PC-3 (cell line): Measurements from ENCODE around the gene GRK3. TPM values are rescaled to one million over a fixed set of nuclear protein-coding genes. Genes with fewer than 3 reads are reported as not detected.

ENCODE experiments used
- ATAC-seq: fragments of 200-7000 bp; cut with Tn5 transposase; 2 replicates; pipeline ENCODE4 v1.9.1; 2020; ENCODE audit warnings: mild to moderate bottlenecking, moderate library complexity
- BruUV-seq: library from RNA; stranded (reverse); fragments of 400-500 nt; replicated peaks from 2 replicates; lab custom pipeline; 2021; lab: Mats Ljungman, UMichigan
- CTCF ChIA-PET: fragments of 300-600 bp; sonication (Branson Sonifier 250); formaldehyde crosslinking; loops from one replicate; lab custom pipeline; 2022; ENCODE audit warnings: antibody characterized with exemption; lab: Charles Lee
- POLR2A ChIA-PET: fragments of 300-600 bp; sonication (Branson Sonifier 250); formaldehyde crosslinking; loops from one replicate; lab custom pipeline; 2022; ENCODE audit warnings: antibody characterized with exemption; ENCODE audit not compliant: unreplicated experiment; lab: Charles Lee
- DNase-seq: peaks from one replicate; pipeline ENCODE4 v3.0.0-alpha.2; 2015
- H2AFZ ChIP-seq: fragments of 300-600 bp; sonication (generic); 2 replicates; pipeline ENCODE4 v1.6.0; 2016; ENCODE audit warnings: antibody characterized with exemption, low read length
- H3F3A ChIP-seq: fragments of 300-600 bp; sonication (generic); one replicate; pipeline ENCODE4 v1.6.0; 2017; ENCODE audit warnings: antibody characterized with exemption, low read length, control low read depth, mild to moderate bottlenecking; ENCODE audit not compliant: unreplicated experiment
- H3K27ac ChIP-seq: fragments of 300-600 bp; sonication (generic); 2 replicates; pipeline ENCODE4 v1.5.1; 2016; ENCODE audit warnings: mild to moderate bottlenecking, low read length
- H3K27me3 ChIP-seq: fragments of 300-600 bp; sonication (generic); 2 replicates; pipeline ENCODE4 v1.6.1; 2016; ENCODE audit warnings: low read length, mixed read lengths
- H3K36me3 ChIP-seq: fragments of 300-600 bp; sonication (generic); 2 replicates; pipeline ENCODE4 v1.6.1; 2016; ENCODE audit warnings: low read depth, mixed run types, low read length, mixed read lengths
- H3K4me1 ChIP-seq: fragments of 300-600 bp; sonication (generic); 2 replicates; pipeline ENCODE4 v1.5.1; 2016; ENCODE audit warnings: low read length; ENCODE audit not compliant: insufficient read depth
- H3K4me2 ChIP-seq: fragments of 300-600 bp; sonication (generic); 2 replicates; pipeline ENCODE4 v1.6.0; 2016; ENCODE audit warnings: low read length
- H3K4me3 ChIP-seq: fragments of 300-600 bp; sonication (generic); 2 replicates; pipeline ENCODE4 v1.5.1; 2016; ENCODE audit warnings: mild to moderate bottlenecking, low read length, mixed read lengths
- H3K79me2 ChIP-seq: fragments of 300-600 bp; sonication (generic); 2 replicates; pipeline ENCODE4 v1.6.1; 2017; ENCODE audit warnings: low read length, mixed read lengths
- H3K9ac ChIP-seq: fragments of 300-600 bp; sonication (generic); 2 replicates; pipeline ENCODE4 v1.6.0; 2016; ENCODE audit warnings: mild to moderate bottlenecking, low read length
- H3K9me2 ChIP-seq: fragments of 300-600 bp; sonication (generic); replicated peaks from 2 replicates; pipeline ENCODE4 v1.6.1; 2016; ENCODE audit warnings: mixed run types, low read length, mixed read lengths
- H3K9me3 ChIP-seq: fragments of 300-600 bp; sonication (generic); 2 replicates; pipeline ENCODE4 v1.6.1; 2016; ENCODE audit warnings: low read length, mixed read lengths
- H4K20me1 ChIP-seq: fragments of 300-600 bp; sonication (generic); 2 replicates; pipeline ENCODE4 v1.6.1; 2016; ENCODE audit warnings: low read length, mixed read lengths
- EZH2 ChIP-seq: fragments of 300-600 bp; sonication (generic); IDR thresholded peaks from one replicate; pipeline ENCODE4 v1.6.1; 2017; ENCODE audit warnings: antibody characterized with exemption, mild to moderate bottlenecking, low read length; ENCODE audit not compliant: unreplicated experiment
- EZH2phosphoT487 ChIP-seq: fragments of 300-600 bp; sonication (generic); IDR thresholded peaks from 2 replicates; pipeline ENCODE4 v1.6.1; 2018; ENCODE audit warnings: mild to moderate bottlenecking, antibody characterized with exemption, low read length, borderline replicate concordance
- intact Hi-C: fragments of 100-400 bp; cut with micrococcal nuclease; formaldehyde crosslinking; loops from 2 replicates; pipeline ENCODE4 v1.9.0; 2023
- total RNA-seq: library from RNA; depleted of rRNA; stranded (reverse); fragments of >200 nt; gene quantifications from 2 replicates; pipeline ENCODE4 v1.2.3, GENCODE V29; 2014
- TF ChIP-seq, protein P1 (sequence below): fragments of 300-600 bp; sonication (generic); conservative IDR thresholded peaks from 2 replicates; pipeline ENCODE4 v1.5.1; 2017; ENCODE audit warnings: antibody characterized with exemption, low read depth, mild to moderate bottlenecking, low read length

GRK3 gene
- total RNA-seq, 1 experiment from 2014 or later, result under 0.01 TPM

- DNase-seq, result no peak
- no TSS peak for BruUV-seq
- CTCF ChIA-PET, result no interaction called here
- Histone ChIP-seq H4K20me1 (no peaks in the 10 kb centered on the region), H3K27ac (no peak overlapping the region), H3K4me1 (no peaks in the 10 kb centered on the region), H3K79me2 (no peaks in the 10 kb centered on the region), H3K27me3 (no peaks in the 10 kb centered on the region), H3K36me3 (no peaks in the 10 kb centered on the region), H3K4me2 (no peak overlapping the region), H3K9me2 (no peaks in the 10 kb centered on the region), H3F3A (no peaks in the 10 kb centered on the region), H3K9ac (no peak overlapping the region), H3K9me3 (no peaks in the 10 kb centered on the region), H3K4me3 (no peak overlapping the region), H2AFZ (no peak overlapping the region)
- no peak for ATAC-seq
- POLR2A ChIA-PET, result no interaction called here
- intact Hi-C loops, result no loop called here
- TF ChIP-seq, protein P1, sequence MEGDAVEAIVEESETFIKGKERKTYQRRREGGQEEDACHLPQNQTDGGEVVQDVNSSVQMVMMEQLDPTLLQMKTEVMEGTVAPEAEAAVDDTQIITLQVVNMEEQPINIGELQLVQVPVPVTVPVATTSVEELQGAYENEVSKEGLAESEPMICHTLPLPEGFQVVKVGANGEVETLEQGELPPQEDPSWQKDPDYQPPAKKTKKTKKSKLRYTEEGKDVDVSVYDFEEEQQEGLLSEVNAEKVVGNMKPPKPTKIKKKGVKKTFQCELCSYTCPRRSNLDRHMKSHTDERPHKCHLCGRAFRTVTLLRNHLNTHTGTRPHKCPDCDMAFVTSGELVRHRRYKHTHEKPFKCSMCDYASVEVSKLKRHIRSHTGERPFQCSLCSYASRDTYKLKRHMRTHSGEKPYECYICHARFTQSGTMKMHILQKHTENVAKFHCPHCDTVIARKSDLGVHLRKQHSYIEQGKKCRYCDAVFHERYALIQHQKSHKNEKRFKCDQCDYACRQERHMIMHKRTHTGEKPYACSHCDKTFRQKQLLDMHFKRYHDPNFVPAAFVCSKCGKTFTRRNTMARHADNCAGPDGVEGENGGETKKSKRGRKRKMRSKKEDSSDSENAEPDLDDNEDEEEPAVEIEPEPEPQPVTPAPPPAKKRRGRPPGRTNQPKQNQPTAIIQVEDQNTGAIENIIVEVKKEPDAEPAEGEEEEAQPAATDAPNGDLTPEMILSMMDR, result no peak
- TF ChIP-seq EZH2phosphoT487 (no peak), EZH2 (no peak)
Observed at GRCh38 chr22:25765801-25766200, 201.3 kb downstream of the GRK3 start.

DNA sequence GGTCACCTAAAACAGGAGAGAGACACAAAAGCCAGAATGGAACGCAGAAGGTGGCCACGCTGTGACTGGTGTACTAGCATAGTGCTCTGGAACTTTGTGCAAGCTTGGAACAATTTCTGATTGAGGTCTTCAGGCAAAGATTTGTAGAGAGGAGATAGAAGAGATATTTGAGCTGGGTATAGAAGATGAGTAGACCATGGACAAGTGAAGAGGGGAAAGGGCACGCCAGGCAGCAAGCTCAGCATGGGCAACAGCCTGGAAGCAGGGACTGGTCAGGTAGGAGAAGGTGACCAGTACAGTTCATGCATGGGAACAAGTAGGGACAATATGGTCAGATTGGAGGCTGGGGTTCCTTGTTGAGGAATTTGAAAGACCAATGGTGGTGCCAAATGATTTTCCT is 201.9 kb downstream of the GRK3 start:
- no peaks in the 10 kb centered on the region for H3K9me3 ChIP-seq
- BruUV-seq, result no TSS peak
- H3K9ac ChIP-seq, result no peak overlapping the region
- CTCF ChIA-PET, result no interaction called here
- H3K36me3 ChIP-seq, result no peaks in the 10 kb centered on the region
- no peak for TF ChIP-seq EZH2
- TF ChIP-seq, protein P1, result no peak
- no peak overlapping the region for H3K27ac ChIP-seq
- DNase-seq (no peak), ATAC-seq (no peak)
- no peak overlapping the region for H3K4me2 ChIP-seq
- no peaks in the 10 kb centered on the region for H3K27me3 ChIP-seq
- intact Hi-C loops, result no loop called here
- POLR2A ChIA-PET, result no interaction called here
- H3K4me3 ChIP-seq, result no peak overlapping the region
- H3F3A ChIP-seq, result no peaks in the 10 kb centered on the region
- no peaks in the 10 kb centered on the region for H3K79me2 ChIP-seq
- H2AFZ ChIP-seq, result no peak overlapping the region
- H3K4me1 ChIP-seq, result no peaks in the 10 kb centered on the region
- H3K9me2 ChIP-seq, result no peaks in the 10 kb centered on the region
- no peaks in the 10 kb centered on the region for H4K20me1 ChIP-seq

- Histone ChIP-seq H3K79me2 (no peaks in the 10 kb centered on the region), H3K36me3 (no peaks in the 10 kb centered on the region), H3K4me3 (no peak overlapping the region), H3K9ac (no peak overlapping the region), H3K4me2 (no peak overlapping the region), H3K27me3 (no peaks in the 10 kb centered on the region), H2AFZ (no peak overlapping the region), H3K4me1 (no peaks in the 10 kb centered on the region), H3K27ac (no peak overlapping the region), H3K9me2 (no peaks in the 10 kb centered on the region), H3F3A (no peaks in the 10 kb centered on the region), H3K9me3 (no peaks in the 10 kb centered on the region), H4K20me1 (no peaks in the 10 kb centered on the region)
- ATAC-seq (no peak), DNase-seq (no peak)
- ChIA-PET CTCF (no interaction called here), POLR2A (no interaction called here)
- intact Hi-C loops, result loop anchor here (10.0 kb wide), 1 partner anchor 536 kb away; no protein-coding TSS in a partner anchor
- no peak for TF ChIP-seq EZH2phosphoT487
- TF ChIP-seq, protein P1, result no peak
- no peak for TF ChIP-seq EZH2
- no TSS peak for BruUV-seq
Observed at GRCh38 chr22:25770333-25770732, 205.9 kb downstream of the GRK3 start.
